NT2/D1 (cell line): ENCODE data around the gene PRKCH.

Experiments used
- DNase-seq: peaks from one replicate; pipeline ENCODE4 v3.0.0-alpha.2; 2011; ENCODE audit warnings: low read depth, low spot score
- H3K27me3 ChIP-seq: 2 replicates; pipeline ENCODE4 v1.6.0; 2011; ENCODE audit warnings: mild to moderate bottlenecking; ENCODE audit not compliant: insufficient read length, insufficient read depth
- H3K36me3 ChIP-seq: 2 replicates; pipeline ENCODE4 v1.6.1; 2011; ENCODE audit warnings: mild to moderate bottlenecking, low read length, mixed read lengths; ENCODE audit not compliant: insufficient read depth, insufficient read length
- H3K4me1 ChIP-seq: 2 replicates; pipeline ENCODE4 v1.5.1; 2011; ENCODE audit not compliant: insufficient read depth, insufficient read length
- H3K4me3 ChIP-seq: 2 replicates; pipeline ENCODE4 v1.5.1; 2011; ENCODE audit warnings: low read depth; ENCODE audit not compliant: insufficient read length
- H3K9ac ChIP-seq: 2 replicates; pipeline ENCODE4 v1.6.0; 2011; ENCODE audit warnings: low read depth; ENCODE audit not compliant: insufficient read length
- H3K9me3 ChIP-seq: 2 replicates; pipeline ENCODE4 v1.5.1; 2011; ENCODE audit warnings: mild to moderate bottlenecking, low read length; ENCODE audit not compliant: insufficient read depth
- SUZ12 ChIP-seq: IDR thresholded peaks from 2 replicates; pipeline ENCODE4 v1.6.1; 2011; ENCODE audit not compliant: insufficient read length, insufficient read depth; ENCODE audit errors: extremely low read depth
- YY1 ChIP-seq: IDR thresholded peaks from 2 replicates; pipeline ENCODE4 v1.6.1; 2011; ENCODE audit not compliant: insufficient read length, insufficient read depth
- ZNF274 ChIP-seq: IDR thresholded peaks from 2 replicates; pipeline ENCODE4 v1.6.1; 2011; ENCODE audit warnings: mild to moderate bottlenecking, low read depth, low read length

The PRKCH gene

GRCh38 chr14:61321385-61322010 is at the start of gene PRKCH:
Gene PRKCH (plus strand): TSS chr14:61321579. CDS start chr14:61322102, 523 bp downstream.
- DNase-seq: peak; percentile 22
- Histone ChIP-seq H3K27me3 (peaks cover 19% of the 10 kb centered on the region), H3K36me3 (no peaks in the 10 kb centered on the region), H3K4me3 (peak within 1 kb of the TSS; percentile 60), H3K9ac (peak within 1 kb of the TSS; percentile 64), H3K4me1 (peaks cover 6% of the 10 kb centered on the region), H3K9me3 (0 out of 2 replicates have a peak, but pooled peaks cover 12% of the 10 kb centered on the region)
- TF ChIP-seq ZNF274 (no peak), SUZ12 (no peak), YY1 (no peak)

DNA sequence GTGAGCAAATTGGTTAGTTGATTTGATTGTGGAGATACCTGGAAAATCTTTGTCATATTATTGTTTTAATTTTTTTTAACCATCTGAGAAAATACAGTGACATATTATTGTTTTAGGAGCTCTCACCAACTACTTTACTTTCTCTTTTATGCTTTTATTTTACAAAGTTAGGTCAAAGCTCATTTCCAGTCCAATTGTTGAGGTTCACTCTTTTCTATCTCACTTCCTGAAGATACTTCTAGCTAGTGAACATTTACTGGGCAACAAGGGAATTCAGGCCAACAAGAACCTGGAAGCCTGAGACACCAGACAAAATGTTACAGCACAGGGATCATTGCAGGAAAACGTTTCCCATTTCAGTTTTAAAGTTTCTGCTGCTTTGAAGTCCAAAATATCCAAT is 44.1 kb upstream of the PRKCH start:
- H3K36me3 ChIP-seq: no peaks in the 10 kb centered on the region
- peaks cover 6% of the 10 kb centered on the region for H3K4me1 ChIP-seq
- H3K9me3 ChIP-seq: peaks cover 8% of the 10 kb centered on the region; the same call in 1 of the 2 replicates
- H3K4me3 ChIP-seq: no peak overlapping the region
- H3K9ac ChIP-seq: no peak overlapping the region
- peaks cover 16% of the 10 kb centered on the region for H3K27me3 ChIP-seq
- TF ChIP-seq ZNF274 (no peak), YY1 (no peak), SUZ12 (no peak)
- DNase-seq: no peak

- Histone ChIP-seq H3K36me3 (no peaks in the 10 kb centered on the region), H3K4me1 (peaks cover 6% of the 10 kb centered on the region), H3K27me3 (peaks cover 16% of the 10 kb centered on the region), H3K9me3 (peaks cover 8% of the 10 kb centered on the region; the same call in 1 of the 2 replicates), H3K9ac (no peak overlapping the region), H3K4me3 (no peak overlapping the region)
- TF ChIP-seq ZNF274 (no peak), YY1 (no peak), SUZ12 (no peak)
- no peak for DNase-seq
Observed at GRCh38 chr14:61277784-61278183, 43.6 kb upstream of the PRKCH start.

GRCh38 chr14:61279082-61279481 is 42.3 kb upstream of the PRKCH start:
- peaks cover 19% of the 10 kb centered on the region for H3K27me3 ChIP-seq
- peaks cover 6% of the 10 kb centered on the region for H3K4me1 ChIP-seq
- peaks cover 8% of the 10 kb centered on the region; the same call in 1 of the 2 replicates for H3K9me3 ChIP-seq
- no peak for TF ChIP-seq SUZ12
- no peak for TF ChIP-seq ZNF274
- TF ChIP-seq YY1: no peak
- no peak for DNase-seq
- H3K4me3 ChIP-seq: no peak overlapping the region
- H3K9ac ChIP-seq: no peak overlapping the region
- no peaks in the 10 kb centered on the region for H3K36me3 ChIP-seq

- peaks cover 6% of the 10 kb centered on the region for H3K4me1 ChIP-seq
- H3K4me3 ChIP-seq: peak overlapping the region; percentile 70
- peak overlapping the region; percentile 61 for H3K9ac ChIP-seq
- DNase-seq: no peak
- TF ChIP-seq ZNF274: no peak
- no peak for TF ChIP-seq SUZ12
- no peak for TF ChIP-seq YY1
- no peaks in the 10 kb centered on the region for H3K36me3 ChIP-seq
- peaks cover 19% of the 10 kb centered on the region for H3K27me3 ChIP-seq
- H3K9me3 ChIP-seq: peaks cover 8% of the 10 kb centered on the region; the same call in 1 of the 2 replicates
Observed at GRCh38 chr14:61280092-61280525, 41.3 kb upstream of the PRKCH start.

GRCh38 chr14:61280526-61281185 is 40.7 kb upstream of the PRKCH start:
- H3K9me3 ChIP-seq: peaks cover 8% of the 10 kb centered on the region; the same call in 1 of the 2 replicates
- TF ChIP-seq YY1: no peak
- TF ChIP-seq ZNF274: no peak
- peaks cover 6% of the 10 kb centered on the region for H3K4me1 ChIP-seq
- peak overlapping the region; percentile 70 for H3K4me3 ChIP-seq
- no peaks in the 10 kb centered on the region for H3K36me3 ChIP-seq
- H3K9ac ChIP-seq: peak overlapping the region; percentile 61
- peak; percentile 23 for DNase-seq
- peaks cover 19% of the 10 kb centered on the region for H3K27me3 ChIP-seq

GRCh38 chr14:61281186-61281947 is 40.0 kb upstream of the PRKCH start, which contains the start of gene TMEM30B:
Gene TMEM30B (minus strand): TSS chr14:61281338. CDS start chr14:61281147, 191 bp downstream.
- no peak for DNase-seq
- peaks cover 6% of the 10 kb centered on the region for H3K4me1 ChIP-seq
- H3K9ac ChIP-seq: peak within 1 kb of the TSS; percentile 61
- TF ChIP-seq ZNF274 (no peak), YY1 (no peak), SUZ12 (no peak)
- peaks cover 8% of the 10 kb centered on the region; the same call in 1 of the 2 replicates for H3K9me3 ChIP-seq
- H3K36me3 ChIP-seq: no peaks in the 10 kb centered on the region
- peak within 1 kb of the TSS; percentile 70 for H3K4me3 ChIP-seq
- H3K27me3 ChIP-seq: peaks cover 19% of the 10 kb centered on the region
